Uterus (tissue), 2 donors: ENCODE data around the gene NHP2.

Source experiments
- POLR2A ChIP-seq, 2 donors: fragments of 450-650 bp; IDR thresholded peaks; one replicate each; pipeline ENCODE4 v1.6.1; 2016; ENCODE audit warnings: antibody characterized with exemption in 2 of 2, mild to moderate bottlenecking in 1 of 2, moderate library complexity in 1 of 2
- TF ChIP-seq, protein P1 (sequence below), 4 experiments: fragments of 200-600 bp in 2 of 4; fragments of 450-650 bp in 2 of 4; sonication (generic) in 2 of 4; IDR thresholded peaks; one replicate each; pipeline ENCODE4 v1.5.1; 2016 to 2019; ENCODE audit warnings: antibody characterized with exemption in 4 of 4, mild to moderate bottlenecking in 2 of 4, moderate library complexity in 1 of 4

DNA sequence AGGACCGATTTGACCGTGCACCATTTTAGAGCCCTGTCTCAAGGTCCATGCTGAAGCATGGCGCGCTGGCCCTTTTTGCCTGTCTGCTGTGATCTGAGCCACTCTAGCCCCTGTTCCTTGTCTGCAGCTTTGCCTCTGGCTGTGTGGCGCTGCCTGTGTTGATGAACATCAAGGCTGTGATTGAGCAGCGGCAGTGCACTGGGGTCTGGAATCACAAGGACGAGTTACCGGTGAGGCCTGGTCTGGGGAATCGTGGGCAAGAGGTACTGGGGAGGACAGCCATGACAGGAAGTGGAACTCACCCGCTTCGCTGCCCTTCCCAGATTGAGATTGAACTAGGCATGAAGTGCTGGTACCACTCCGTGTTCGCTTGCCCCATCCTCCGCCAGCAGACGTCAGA lies 6.3 kb downstream of the NHP2 start:
- TF ChIP-seq POLR2A (IDR thresholded peaks at IDR 0.05): no peak
- TF ChIP-seq, protein P1, sequence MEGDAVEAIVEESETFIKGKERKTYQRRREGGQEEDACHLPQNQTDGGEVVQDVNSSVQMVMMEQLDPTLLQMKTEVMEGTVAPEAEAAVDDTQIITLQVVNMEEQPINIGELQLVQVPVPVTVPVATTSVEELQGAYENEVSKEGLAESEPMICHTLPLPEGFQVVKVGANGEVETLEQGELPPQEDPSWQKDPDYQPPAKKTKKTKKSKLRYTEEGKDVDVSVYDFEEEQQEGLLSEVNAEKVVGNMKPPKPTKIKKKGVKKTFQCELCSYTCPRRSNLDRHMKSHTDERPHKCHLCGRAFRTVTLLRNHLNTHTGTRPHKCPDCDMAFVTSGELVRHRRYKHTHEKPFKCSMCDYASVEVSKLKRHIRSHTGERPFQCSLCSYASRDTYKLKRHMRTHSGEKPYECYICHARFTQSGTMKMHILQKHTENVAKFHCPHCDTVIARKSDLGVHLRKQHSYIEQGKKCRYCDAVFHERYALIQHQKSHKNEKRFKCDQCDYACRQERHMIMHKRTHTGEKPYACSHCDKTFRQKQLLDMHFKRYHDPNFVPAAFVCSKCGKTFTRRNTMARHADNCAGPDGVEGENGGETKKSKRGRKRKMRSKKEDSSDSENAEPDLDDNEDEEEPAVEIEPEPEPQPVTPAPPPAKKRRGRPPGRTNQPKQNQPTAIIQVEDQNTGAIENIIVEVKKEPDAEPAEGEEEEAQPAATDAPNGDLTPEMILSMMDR (IDR thresholded peaks at IDR 0.05): no peak
